ENCODE data around the gene DNTTIP2.

- no peak for TF ChIP-seq CTCF (IDR thresholded peaks at IDR 0.05; ENCODE audit: low read depth, low read length, poor library complexity, severe bottlenecking)
- TF ChIP-seq EZH2phosphoT487 (IDR thresholded peaks at IDR 0.05; ENCODE audit: borderline replicate concordance, low read length), result no peak
Observed at GRCh38 chr1:93827633-93828366, 51.2 kb downstream of the DNTTIP2 start.

Data from DOHH2 (cell line).